HEK293 (cell line): ENCODE data around the gene FRMD4A.

Experiments used
- BCL6B ChIP-seq: fragments of 450-650 bp; formaldehyde crosslinking; IDR thresholded peaks from 2 replicates; pipeline ENCODE4 v1.5.1; 2017; ENCODE audit warnings: missing biosample characterization, missing genetic modification characterization
- CTCF ChIP-seq: fragments of 450-650 bp; formaldehyde crosslinking; IDR thresholded peaks from 2 replicates; pipeline ENCODE4 v1.5.1; 2016; ENCODE audit warnings: missing biosample characterization, missing genetic modification characterization
- GLIS1 ChIP-seq: fragments of 450-650 bp; formaldehyde crosslinking; IDR thresholded peaks from 2 replicates; pipeline ENCODE4 v1.5.1; 2016; ENCODE audit warnings: missing biosample characterization, missing genetic modification characterization
- MZF1 ChIP-seq: fragments of 450-650 bp; formaldehyde crosslinking; IDR thresholded peaks from 2 replicates; pipeline ENCODE4 v1.5.1; 2017; ENCODE audit warnings: missing biosample characterization, missing genetic modification characterization, borderline replicate concordance
- PRDM4 ChIP-seq: fragments of 450-650 bp; formaldehyde crosslinking; IDR thresholded peaks from 2 replicates; pipeline ENCODE4 v1.5.1; 2017; ENCODE audit warnings: missing biosample characterization, missing genetic modification characterization
- ZBTB7A ChIP-seq: fragments of 450-650 bp; formaldehyde crosslinking; IDR thresholded peaks from 2 replicates; pipeline ENCODE4 v1.5.1; 2016; ENCODE audit warnings: low read depth, missing biosample characterization, missing genetic modification characterization
- ZNF112 ChIP-seq: fragments of 450-650 bp; formaldehyde crosslinking; IDR thresholded peaks from 2 replicates; pipeline ENCODE4 v1.5.0; 2017; ENCODE audit warnings: missing biosample characterization, missing genetic modification characterization
- ZNF311 ChIP-seq: fragments of 450-650 bp; formaldehyde crosslinking; IDR thresholded peaks from 2 replicates; pipeline ENCODE4 v1.5.1; 2017; ENCODE audit warnings: missing biosample characterization, missing genetic modification characterization, borderline replicate concordance
- ZNF501 ChIP-seq: fragments of 450-650 bp; formaldehyde crosslinking; IDR thresholded peaks from 2 replicates; pipeline ENCODE4 v1.5.1; 2016; ENCODE audit warnings: missing biosample characterization, missing genetic modification characterization
- ZNF555 ChIP-seq: fragments of 450-650 bp; formaldehyde crosslinking; conservative IDR thresholded peaks from 2 replicates; pipeline ENCODE4 v1.5.1; 2017; ENCODE audit warnings: missing biosample characterization, mild to moderate bottlenecking, missing genetic modification characterization, inconsistent platforms
- ZNF639 ChIP-seq: fragments of 450-650 bp; formaldehyde crosslinking; IDR thresholded peaks from 2 replicates; pipeline ENCODE4 v1.5.1; 2016; ENCODE audit warnings: missing biosample characterization, missing genetic modification characterization
- ZNF768 ChIP-seq: fragments of 450-650 bp; formaldehyde crosslinking; IDR thresholded peaks from 2 replicates; pipeline ENCODE4 v1.5.1; 2018; ENCODE audit warnings: missing biosample characterization, mild to moderate bottlenecking, missing genetic modification characterization

GRCh38 chr10:14158575-14158974, 172.1 kb downstream of the FRMD4A start:
- TF ChIP-seq CTCF (tag by site-specific recombination), result no peak
- TF ChIP-seq ZNF501 (tag by site-specific recombination), result no peak
- no peak for TF ChIP-seq MZF1 (tag by site-specific recombination)
- TF ChIP-seq GLIS1 (tag by site-specific recombination), result no peak
- TF ChIP-seq BCL6B, result no peak
- no peak for TF ChIP-seq ZNF639 (tag by site-specific recombination)
- TF ChIP-seq PRDM4 (tag by site-specific recombination), result no peak
- TF ChIP-seq ZBTB7A (tag by site-specific recombination), result no peak
- no peak for TF ChIP-seq ZNF112 (tag by site-specific recombination)
- no peak for TF ChIP-seq ZNF311 (tag by site-specific recombination)
- TF ChIP-seq ZNF555 (tag by site-specific recombination), result no peak
- no peak for TF ChIP-seq ZNF768 (tag by site-specific recombination)
